Stimulated activated naive CD8-positive, alpha-beta T cell treated with anti-CD3 and anti-CD28 coated beads, Interleukin-15, Interleukin-2, amounts not matched to agents 100 ng/mL and 50 ng/mL, for 24 hours (primary cell): Measurements from ENCODE around the gene GRID2.

Experiments
- H3K27ac Mint-ChIP-seq: one replicate; pipeline ENCODE4 v1.8.0; 2021; ENCODE audit warnings: mild to moderate bottlenecking, mixed read lengths
- H3K27me3 Mint-ChIP-seq: one replicate; pipeline ENCODE4 v1.8.0; 2021; ENCODE audit warnings: mixed read lengths
- H3K36me3 Mint-ChIP-seq: one replicate; pipeline ENCODE4 v1.8.0; 2021; ENCODE audit warnings: low read depth, mixed read lengths
- H3K4me1 Mint-ChIP-seq: one replicate; pipeline ENCODE4 v1.8.0; 2021; ENCODE audit warnings: low read depth, mixed read lengths
- H3K4me3 Mint-ChIP-seq: one replicate; pipeline ENCODE4 v1.8.0; 2021; ENCODE audit warnings: mild to moderate bottlenecking, mixed read lengths
- H3K9me3 Mint-ChIP-seq: one replicate; pipeline ENCODE4 v1.8.0; 2021; ENCODE audit warnings: mixed read lengths

GRID2 gene

DNA sequence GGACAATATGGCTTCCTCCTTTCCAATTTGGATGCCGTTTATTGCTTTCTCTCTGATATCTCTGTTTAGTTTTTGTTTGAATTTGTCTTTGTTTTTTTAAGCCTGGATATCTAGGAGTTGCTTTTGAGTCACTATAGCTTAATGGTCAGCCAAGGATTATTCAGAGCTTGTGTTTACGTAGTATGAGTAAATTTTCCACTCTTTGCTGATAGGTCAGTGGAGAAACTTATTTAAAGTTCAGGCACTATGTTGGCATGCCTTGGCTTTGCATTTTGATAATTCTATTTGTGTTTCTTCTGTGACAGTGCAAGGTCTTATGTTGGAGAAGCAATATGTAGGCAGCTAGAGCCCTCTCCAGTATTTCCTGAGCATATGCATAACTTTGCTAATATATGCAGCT is 315.2 kb downstream of the GRID2 start:
- H3K4me3 Mint-ChIP-seq: no peak overlapping the region
- no peaks in the 10 kb centered on the region for H3K27me3 Mint-ChIP-seq
- peaks cover 7% of the 10 kb centered on the region for H3K9me3 Mint-ChIP-seq
- no peak overlapping the region for H3K27ac Mint-ChIP-seq
- H3K36me3 Mint-ChIP-seq: no peaks in the 10 kb centered on the region
- no peaks in the 10 kb centered on the region for H3K4me1 Mint-ChIP-seq

DNA sequence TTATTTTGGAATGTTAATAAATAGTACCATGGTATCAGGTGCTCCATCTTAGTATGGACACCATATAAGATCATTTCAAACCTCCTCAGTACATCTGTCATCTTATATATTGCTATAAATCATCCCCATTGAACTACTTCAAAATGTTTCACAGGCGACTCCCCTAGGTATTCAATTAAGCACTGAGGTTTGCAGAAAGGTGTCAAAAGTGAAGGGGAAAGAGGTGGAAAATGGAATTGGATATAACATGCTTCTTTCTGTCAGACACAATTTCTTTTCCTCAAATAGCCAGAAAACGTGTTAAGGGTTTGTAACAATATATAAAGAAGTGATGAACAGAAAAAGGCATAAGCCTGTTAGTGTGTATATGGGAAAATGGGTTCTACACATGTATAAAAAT is 325.5 kb downstream of the GRID2 start:
- Mint-ChIP-seq H3K27me3 (no peaks in the 10 kb centered on the region), H3K27ac (no peak overlapping the region), H3K4me3 (no peak overlapping the region), H3K9me3 (peaks cover 9% of the 10 kb centered on the region), H3K4me1 (no peaks in the 10 kb centered on the region), H3K36me3 (no peaks in the 10 kb centered on the region)

DNA sequence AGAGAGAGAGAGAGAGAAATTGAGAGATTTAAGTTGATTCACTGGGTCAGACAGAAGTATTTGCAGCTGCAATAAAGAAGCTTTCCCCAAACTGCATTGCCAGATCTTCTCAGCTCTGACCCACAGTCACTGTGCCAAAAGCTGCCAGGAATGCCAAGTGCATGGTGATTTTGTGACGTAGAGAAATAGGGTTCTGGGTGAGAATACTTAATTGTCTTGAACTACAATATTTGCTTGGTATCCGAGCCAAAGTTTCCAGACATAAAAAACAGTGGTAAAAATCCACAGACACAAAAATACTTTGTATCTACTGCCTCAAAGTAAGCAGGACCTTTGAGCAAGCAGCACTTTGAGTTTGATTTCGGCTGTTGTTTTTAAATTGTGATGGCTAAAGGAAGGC is 331.1 kb downstream of the GRID2 start:
- H3K27ac Mint-ChIP-seq: no peak overlapping the region
- no peak overlapping the region for H3K4me3 Mint-ChIP-seq
- H3K36me3 Mint-ChIP-seq: no peaks in the 10 kb centered on the region
- H3K4me1 Mint-ChIP-seq: no peaks in the 10 kb centered on the region
- no peaks in the 10 kb centered on the region for H3K27me3 Mint-ChIP-seq
- H3K9me3 Mint-ChIP-seq: no peaks in the 10 kb centered on the region

DNA sequence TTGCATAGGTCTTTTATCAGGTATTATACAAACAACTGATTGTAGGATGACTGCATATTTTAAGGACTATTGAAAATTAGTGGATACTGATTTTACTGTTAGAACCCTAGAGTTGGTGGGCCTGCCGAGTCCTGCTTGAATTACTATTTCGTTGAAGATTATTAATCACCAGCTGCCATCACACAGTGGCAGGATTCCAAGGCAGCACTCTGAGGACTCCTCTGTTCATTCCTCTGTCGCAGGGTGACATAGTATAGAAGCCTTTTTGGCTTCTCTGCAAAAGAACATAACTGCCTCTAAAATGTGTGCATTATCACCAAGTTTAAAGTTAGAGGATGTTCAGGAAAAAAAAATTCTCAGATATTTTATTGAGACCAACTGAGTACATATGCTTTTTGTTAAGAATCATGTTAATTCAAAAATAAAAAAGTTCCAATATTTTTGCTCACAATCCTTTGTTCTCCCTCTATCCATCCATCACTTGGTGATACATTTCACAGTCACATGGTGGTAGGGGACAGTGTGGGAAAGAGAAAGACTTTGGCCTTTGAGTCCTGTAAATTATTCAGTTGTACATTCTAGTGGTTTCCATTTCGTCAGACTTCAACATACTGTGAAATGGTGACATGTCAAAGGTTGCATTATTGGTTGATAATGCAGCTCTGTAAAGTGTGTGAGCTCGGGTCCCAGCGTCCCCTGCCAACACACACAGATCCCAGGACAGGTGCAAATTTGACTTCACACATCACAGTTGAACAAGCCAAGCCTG is 332.5 kb downstream of the GRID2 start:
- no peaks in the 10 kb centered on the region for H3K4me1 Mint-ChIP-seq
- H3K27ac Mint-ChIP-seq: no peak overlapping the region
- H3K9me3 Mint-ChIP-seq: peaks cover 3% of the 10 kb centered on the region
- H3K27me3 Mint-ChIP-seq: no peaks in the 10 kb centered on the region
- H3K4me3 Mint-ChIP-seq: no peak overlapping the region
- no peaks in the 10 kb centered on the region for H3K36me3 Mint-ChIP-seq

DNA sequence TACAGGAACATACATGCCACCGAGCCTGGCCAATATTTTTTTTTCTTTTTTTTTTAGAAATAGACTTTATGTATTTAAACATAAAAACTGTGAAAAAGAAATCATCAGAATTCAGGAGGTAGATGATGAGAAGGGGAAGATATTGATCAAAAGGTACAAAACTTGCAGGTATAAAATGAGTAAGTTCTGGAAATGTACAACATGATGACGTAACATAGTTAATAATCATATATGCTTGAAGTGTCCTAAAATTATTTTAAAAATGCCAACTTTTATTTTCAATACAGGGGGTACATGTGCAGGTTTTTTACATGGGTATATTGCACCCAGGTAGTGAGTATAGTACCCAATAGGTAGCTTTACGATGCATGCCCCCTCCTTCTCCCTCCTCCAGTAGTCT is 337.6 kb downstream of the GRID2 start:
- Mint-ChIP-seq H3K9me3 (peaks cover 6% of the 10 kb centered on the region), H3K4me1 (no peaks in the 10 kb centered on the region), H3K36me3 (no peaks in the 10 kb centered on the region), H3K27me3 (no peaks in the 10 kb centered on the region), H3K27ac (no peak overlapping the region), H3K4me3 (no peak overlapping the region)

DNA sequence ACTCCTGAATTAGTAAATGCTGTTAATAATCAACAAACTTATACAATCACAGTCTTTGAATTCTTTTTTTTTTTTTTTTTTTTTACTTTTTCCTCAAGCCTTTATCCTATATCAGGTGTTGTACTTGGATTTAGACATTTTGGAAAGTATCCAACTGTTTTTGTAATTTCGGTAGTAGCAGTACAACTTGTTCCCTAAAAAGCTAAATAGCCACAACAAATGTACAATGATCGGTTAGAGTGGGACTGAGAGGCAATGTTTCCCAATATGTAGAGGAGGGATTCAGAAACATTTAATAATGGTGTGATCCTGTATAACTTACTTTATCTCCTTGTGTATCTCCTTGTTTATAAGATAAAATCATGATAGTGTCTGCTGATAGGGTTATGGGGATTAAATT is 343.1 kb downstream of the GRID2 start:
- no peak overlapping the region for H3K4me3 Mint-ChIP-seq
- H3K36me3 Mint-ChIP-seq: no peaks in the 10 kb centered on the region
- peaks cover 6% of the 10 kb centered on the region for H3K9me3 Mint-ChIP-seq
- no peaks in the 10 kb centered on the region for H3K27me3 Mint-ChIP-seq
- no peak overlapping the region for H3K27ac Mint-ChIP-seq
- H3K4me1 Mint-ChIP-seq: no peaks in the 10 kb centered on the region

DNA sequence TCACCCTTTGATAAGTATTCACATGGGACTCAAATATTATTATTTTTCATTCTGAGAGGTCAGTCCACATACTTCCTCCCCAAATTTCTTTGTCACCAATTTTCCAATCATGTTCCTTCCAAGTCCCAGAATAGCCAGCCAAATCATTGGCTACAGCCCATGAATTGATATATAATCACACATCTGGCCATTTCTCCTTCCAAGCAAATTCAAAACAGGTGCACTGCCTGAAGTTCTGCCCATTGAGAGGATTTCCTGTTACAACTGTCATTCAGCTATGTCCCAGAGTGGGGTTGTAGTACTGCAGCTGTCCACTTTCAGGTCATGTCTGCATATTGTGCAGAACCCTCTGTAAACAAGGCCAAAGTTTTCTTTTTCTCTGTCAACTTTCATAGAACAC is 347.8 kb downstream of the GRID2 start:
- Mint-ChIP-seq H3K9me3 (peaks cover 8% of the 10 kb centered on the region), H3K4me1 (no peaks in the 10 kb centered on the region), H3K36me3 (no peaks in the 10 kb centered on the region), H3K27me3 (no peaks in the 10 kb centered on the region), H3K27ac (no peak overlapping the region), H3K4me3 (no peak overlapping the region)

DNA sequence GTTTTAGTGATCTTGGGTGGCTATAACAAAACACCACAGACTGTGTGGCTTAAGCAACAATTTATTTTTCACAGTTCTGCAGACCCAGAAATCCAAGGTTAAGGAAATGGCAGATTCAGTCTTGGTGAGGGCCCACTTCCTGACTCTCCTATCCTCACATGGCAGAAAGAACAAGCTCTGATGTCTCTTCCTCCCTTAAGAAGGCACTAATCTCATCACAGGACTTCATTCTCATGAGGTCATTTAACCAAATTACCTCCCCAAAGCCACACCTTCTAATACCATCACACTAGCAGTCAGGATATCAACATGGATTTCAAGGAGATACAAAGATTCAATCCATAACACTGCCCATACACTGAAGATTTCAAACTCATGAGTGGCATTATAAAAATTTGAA is 350.3 kb downstream of the GRID2 start:
- no peaks in the 10 kb centered on the region for H3K27me3 Mint-ChIP-seq

DNA sequence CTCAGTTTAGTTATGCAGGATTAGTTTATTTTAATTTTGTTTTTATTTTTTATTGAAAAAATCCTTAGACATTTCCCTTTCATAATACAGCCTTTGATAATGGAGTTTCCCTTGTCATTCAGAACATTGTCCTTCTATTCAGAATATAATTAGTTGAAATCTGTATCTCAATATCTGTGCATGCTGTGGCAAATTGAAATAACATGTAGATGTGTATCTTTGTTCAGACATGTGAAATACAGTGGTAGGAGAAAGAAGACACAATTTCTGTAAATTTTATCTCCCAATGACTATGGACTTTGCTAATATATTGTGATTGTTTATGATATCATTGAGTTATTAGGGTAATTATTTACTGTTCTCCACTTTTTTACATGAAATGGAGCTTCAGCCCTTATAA is 353.9 kb downstream of the GRID2 start:
- H3K27ac Mint-ChIP-seq: no peak overlapping the region
- H3K9me3 Mint-ChIP-seq: peaks cover 5% of the 10 kb centered on the region
- H3K4me1 Mint-ChIP-seq: no peaks in the 10 kb centered on the region
- H3K36me3 Mint-ChIP-seq: no peaks in the 10 kb centered on the region
- H3K27me3 Mint-ChIP-seq: no peaks in the 10 kb centered on the region
- no peak overlapping the region for H3K4me3 Mint-ChIP-seq

More for the DNA sequence above, 350.3 kb downstream of the GRID2 start:
- no peaks in the 10 kb centered on the region for H3K4me1 Mint-ChIP-seq
- no peak overlapping the region for H3K4me3 Mint-ChIP-seq
- peaks cover 8% of the 10 kb centered on the region for H3K9me3 Mint-ChIP-seq
- no peaks in the 10 kb centered on the region for H3K36me3 Mint-ChIP-seq
- H3K27ac Mint-ChIP-seq: no peak overlapping the region

DNA sequence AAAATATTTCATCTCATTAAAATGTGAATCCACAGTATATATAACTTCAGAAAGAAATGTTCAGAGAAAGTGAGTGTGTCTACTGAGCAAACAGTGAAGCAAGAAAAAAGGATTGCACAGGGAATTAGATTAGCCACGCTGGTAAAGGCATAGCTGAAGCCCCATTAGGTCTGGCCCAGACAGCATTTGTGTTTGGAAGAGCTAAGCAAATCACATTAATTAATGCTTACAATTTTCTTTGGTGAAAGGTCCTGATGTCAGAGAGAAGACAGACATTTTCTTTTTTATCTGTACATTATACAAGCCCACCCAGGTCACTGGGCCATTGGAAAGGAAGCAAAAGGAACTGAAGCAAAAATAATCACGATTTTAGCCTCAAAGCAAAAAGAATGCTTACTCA is 354.6 kb downstream of the GRID2 start:
- Mint-ChIP-seq H3K4me1 (no peaks in the 10 kb centered on the region), H3K4me3 (no peak overlapping the region)

DNA sequence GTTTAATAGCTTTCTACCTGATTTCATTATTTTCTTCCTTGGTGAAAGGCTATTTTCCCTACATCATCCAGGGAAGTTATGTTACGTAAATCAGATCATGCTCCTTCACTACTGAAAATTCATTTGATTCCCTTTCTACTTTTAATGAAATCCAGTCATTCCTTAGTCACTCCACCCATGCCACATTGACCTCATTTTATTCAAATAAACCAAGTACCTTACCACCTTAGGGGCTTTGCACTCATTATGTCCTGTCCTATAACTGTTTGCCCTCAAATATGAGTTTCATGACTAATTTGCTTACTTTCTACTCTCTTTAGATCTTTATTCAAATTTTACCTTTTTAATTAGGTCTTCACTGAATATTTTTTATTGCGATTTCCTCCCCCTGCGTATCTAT is 374.0 kb downstream of the GRID2 start:
- no peaks in the 10 kb centered on the region for H3K27me3 Mint-ChIP-seq
- H3K27ac Mint-ChIP-seq: no peak overlapping the region
- no peaks in the 10 kb centered on the region for H3K36me3 Mint-ChIP-seq
- no peak overlapping the region for H3K4me3 Mint-ChIP-seq
- peaks cover 4% of the 10 kb centered on the region for H3K9me3 Mint-ChIP-seq
- H3K4me1 Mint-ChIP-seq: no peaks in the 10 kb centered on the region

More for the DNA sequence above, 354.6 kb downstream of the GRID2 start:
- no peak overlapping the region for H3K27ac Mint-ChIP-seq
- H3K27me3 Mint-ChIP-seq: no peaks in the 10 kb centered on the region
- H3K36me3 Mint-ChIP-seq: no peaks in the 10 kb centered on the region
- H3K9me3 Mint-ChIP-seq: peaks cover 5% of the 10 kb centered on the region

DNA sequence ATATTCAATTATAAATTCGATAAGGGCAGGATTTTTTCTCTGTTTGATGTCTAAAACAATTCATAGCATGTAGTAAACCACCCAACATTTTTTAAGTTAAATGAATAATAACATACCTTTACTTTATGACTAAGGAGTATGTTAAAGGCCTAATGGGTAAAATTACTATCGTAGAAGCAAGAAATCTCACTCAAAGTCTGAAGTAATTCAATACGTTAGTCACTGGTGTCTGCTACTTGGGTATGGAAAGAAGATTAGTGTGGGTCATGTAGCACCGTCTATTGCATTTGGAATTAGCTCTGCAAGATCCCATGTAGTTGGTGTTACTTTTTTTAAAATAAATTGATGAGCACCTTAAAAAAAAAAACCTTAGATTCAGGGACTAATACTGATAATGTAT is 374.5 kb downstream of the GRID2 start:
- H3K36me3 Mint-ChIP-seq: no peaks in the 10 kb centered on the region
- H3K4me1 Mint-ChIP-seq: no peaks in the 10 kb centered on the region
- no peak overlapping the region for H3K4me3 Mint-ChIP-seq

DNA sequence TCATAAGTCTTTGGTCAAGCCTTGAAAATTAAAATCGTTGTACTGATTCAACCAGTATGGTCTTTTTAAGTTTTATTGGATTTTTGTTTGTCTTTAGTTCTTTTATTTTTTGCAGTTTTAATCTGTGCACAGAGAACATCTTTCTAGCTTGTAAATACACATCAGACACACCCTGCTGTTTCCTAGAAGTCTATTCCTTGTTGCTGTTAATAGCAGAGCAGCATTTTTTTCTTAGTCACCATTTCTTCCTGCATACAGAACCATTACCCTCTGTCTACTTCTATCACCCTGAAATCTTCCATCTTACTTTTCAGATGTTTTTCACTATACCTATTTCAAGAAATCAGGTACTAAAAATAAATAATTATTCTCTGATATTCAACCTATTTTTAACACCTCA is 375.4 kb downstream of the GRID2 start:
- no peaks in the 10 kb centered on the region for H3K36me3 Mint-ChIP-seq
- peaks cover 4% of the 10 kb centered on the region for H3K9me3 Mint-ChIP-seq
- no peaks in the 10 kb centered on the region for H3K4me1 Mint-ChIP-seq
- no peaks in the 10 kb centered on the region for H3K27me3 Mint-ChIP-seq
- no peak overlapping the region for H3K27ac Mint-ChIP-seq
- no peak overlapping the region for H3K4me3 Mint-ChIP-seq

More for the DNA sequence above, 374.5 kb downstream of the GRID2 start:
- no peak overlapping the region for H3K27ac Mint-ChIP-seq
- H3K27me3 Mint-ChIP-seq: no peaks in the 10 kb centered on the region
- peaks cover 4% of the 10 kb centered on the region for H3K9me3 Mint-ChIP-seq

DNA sequence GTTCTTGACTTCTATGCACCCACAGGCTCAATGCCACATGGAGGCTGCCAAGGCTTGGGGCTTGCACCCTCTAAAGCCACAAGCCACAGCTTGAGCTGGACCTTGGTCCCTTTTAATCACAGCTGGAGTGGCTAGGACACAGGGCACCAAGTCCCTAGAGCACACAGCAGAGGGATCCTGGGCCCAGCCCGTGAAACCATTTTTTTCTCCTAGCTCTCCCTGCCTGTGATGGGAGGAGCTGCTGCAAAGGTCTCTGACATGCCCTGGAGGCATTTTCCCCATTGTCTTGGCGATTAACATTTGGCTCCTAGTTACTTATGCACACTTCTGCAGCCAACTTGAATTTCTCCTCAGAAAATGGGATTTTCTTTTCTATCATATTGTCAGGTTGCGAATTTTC is 410.9 kb downstream of the GRID2 start:
- Mint-ChIP-seq H3K4me3 (no peak overlapping the region), H3K36me3 (no peaks in the 10 kb centered on the region), H3K27ac (no peak overlapping the region), H3K27me3 (no peaks in the 10 kb centered on the region), H3K4me1 (no peaks in the 10 kb centered on the region), H3K9me3 (peaks cover 11% of the 10 kb centered on the region)

DNA sequence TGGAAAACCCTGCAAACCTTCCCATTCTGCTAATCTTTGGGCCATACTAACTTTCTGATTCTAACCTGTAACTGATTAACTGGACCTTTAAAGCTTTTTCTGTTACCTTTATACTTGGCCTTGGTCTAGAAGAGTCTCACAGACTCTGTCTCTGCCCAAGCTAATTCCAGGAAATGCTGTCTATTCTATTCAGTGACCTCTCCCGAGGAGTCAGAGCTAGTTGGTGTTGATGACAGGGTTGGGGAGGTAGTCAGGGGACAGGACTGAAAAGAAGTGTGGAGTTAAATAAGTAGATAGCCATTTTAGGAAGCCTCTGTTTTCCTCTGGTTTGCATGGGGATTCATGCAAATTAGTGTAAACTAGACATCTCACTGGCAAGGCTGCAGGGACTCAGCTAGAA is 429.5 kb downstream of the GRID2 start:
- no peaks in the 10 kb centered on the region for H3K27me3 Mint-ChIP-seq
- H3K27ac Mint-ChIP-seq: no peak overlapping the region
- no peaks in the 10 kb centered on the region for H3K9me3 Mint-ChIP-seq
- no peaks in the 10 kb centered on the region for H3K36me3 Mint-ChIP-seq
- no peak overlapping the region for H3K4me3 Mint-ChIP-seq
- no peaks in the 10 kb centered on the region for H3K4me1 Mint-ChIP-seq

DNA sequence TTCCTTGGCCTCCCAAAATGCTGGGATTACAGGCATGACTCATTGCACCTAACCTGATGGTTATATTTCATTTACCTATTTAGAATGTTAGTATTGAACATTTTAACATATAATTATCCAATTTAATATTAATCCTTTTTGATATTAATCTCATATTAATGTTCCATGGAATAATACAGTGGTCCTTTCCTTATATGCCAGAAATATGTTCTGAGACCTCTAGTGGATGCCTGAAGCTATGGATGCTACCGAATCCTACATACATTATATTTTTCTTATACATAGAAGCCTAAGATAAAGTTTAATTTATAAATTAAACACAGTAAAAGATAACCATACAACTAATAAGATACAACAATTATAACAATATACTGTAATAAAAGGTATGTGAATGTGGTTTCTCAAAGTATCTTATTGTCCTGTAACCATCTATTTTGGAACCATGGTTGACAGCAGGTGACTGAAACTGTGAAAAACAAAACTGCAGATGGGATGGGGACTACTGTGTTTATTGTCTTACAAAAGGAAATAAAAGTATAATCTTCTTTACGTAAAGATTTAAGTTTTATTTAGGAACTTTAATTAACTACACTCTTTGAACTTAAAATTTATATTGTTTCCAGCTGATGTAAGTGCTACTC is 431.4 kb downstream of the GRID2 start:
- no peaks in the 10 kb centered on the region for H3K9me3 Mint-ChIP-seq
- no peak overlapping the region for H3K27ac Mint-ChIP-seq
- no peaks in the 10 kb centered on the region for H3K36me3 Mint-ChIP-seq
- no peak overlapping the region for H3K4me3 Mint-ChIP-seq
- no peaks in the 10 kb centered on the region for H3K4me1 Mint-ChIP-seq
- no peaks in the 10 kb centered on the region for H3K27me3 Mint-ChIP-seq
